NCI-H2029 treated with DMSO at 0.1 percent for 48 hours (cell line): ENCODE data around the gene THOC5.
A peak's percentile ranks its signal among the peaks of the same experiment; 100 is the strongest.
"Not testable (repeated sequence)": the region's sequence is repeated elsewhere in the genome, so short reads cannot be mapped to it uniquely, and the experiment has no call there.

Source experiments
- DNase-seq: peaks from one replicate; lab custom pipeline; 2025; lab: John Stamatoyannopoulos, UW

THOC5 gene

GRCh38 chr22:29553351-29554224 lies at the start of gene THOC5:
TSS of gene THOC5 (minus strand) at chr22:29553757. CDS start at chr22:29549147, 4,610 bp downstream.
- peak; percentile 81 for DNase-seq

DNA sequence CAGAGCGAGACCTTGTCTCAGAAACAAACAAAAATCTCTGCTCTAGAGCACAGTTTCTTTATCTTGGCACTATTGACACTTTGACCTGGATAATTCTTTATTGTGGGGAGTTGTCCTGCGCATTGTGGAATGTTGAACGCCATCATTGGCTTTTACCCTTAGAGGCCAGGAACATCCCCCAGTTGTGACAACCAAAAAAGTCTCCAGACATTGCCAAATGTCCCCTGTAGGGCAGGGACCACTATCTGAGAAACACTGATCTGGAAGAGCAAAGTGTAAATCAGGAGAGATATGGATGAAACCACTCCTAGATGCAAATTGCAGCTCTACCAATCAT lies 45.1 kb upstream of the THOC5 start:
- no peak for DNase-seq

DNA sequence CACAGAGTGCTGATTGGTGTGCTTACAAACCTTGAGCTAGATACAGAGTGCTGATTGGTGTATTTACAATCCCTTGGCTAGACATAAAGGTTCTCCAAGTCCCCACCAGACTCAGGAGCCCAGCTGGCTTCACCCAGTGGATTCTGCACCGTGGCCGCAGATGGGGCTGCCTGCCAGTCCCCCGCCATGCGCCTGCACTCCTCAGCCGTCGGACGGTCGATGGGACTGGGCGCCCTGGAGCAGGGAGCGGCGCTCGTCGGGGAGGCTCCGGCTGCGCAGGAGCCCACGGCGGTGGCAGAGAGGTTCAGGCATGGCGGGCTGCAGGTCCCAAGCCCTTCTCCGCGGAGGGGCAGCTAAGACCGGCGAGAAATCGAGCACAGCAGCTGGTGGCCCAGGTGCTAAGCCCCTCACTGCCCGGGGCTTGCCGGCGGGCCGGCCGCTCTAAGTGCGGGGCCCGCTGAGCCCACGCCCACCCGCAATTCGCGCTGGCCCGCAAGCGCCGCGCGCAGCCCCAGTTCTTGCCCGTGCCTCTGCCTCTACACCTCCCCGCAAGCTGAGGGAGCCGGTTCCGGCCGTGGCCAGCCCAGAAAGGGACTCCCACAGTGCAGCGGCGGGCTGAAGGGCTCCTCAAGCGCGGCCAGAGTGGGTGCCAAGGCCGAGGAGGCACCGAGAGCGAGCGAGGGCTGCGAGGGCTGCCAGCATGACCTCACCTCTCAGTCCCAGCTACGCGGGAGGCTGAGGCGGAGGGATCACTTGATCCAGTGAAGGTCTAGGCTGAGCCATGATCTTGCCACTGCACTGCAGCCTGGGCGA lies 44.5 kb upstream of the THOC5 start:
- DNase-seq = not testable (repeated sequence)

GRCh38 chr22:29596408-29596807 lies 42.9 kb upstream of the THOC5 start:
- DNase-seq = no peak

- DNase-seq = not testable (repeated sequence)
Observed at GRCh38 chr22:29594447-29594846, 40.9 kb upstream of the THOC5 start.

GRCh38 chr22:29593923-29594322 lies 40.4 kb upstream of the THOC5 start:
- no peak for DNase-seq

- DNase-seq = no peak
Observed at GRCh38 chr22:29587938-29588699, 34.6 kb upstream of the THOC5 start.

- DNase-seq = not testable (repeated sequence)
Observed at GRCh38 chr22:29586193-29586705, 32.7 kb upstream of the THOC5 start.

DNA sequence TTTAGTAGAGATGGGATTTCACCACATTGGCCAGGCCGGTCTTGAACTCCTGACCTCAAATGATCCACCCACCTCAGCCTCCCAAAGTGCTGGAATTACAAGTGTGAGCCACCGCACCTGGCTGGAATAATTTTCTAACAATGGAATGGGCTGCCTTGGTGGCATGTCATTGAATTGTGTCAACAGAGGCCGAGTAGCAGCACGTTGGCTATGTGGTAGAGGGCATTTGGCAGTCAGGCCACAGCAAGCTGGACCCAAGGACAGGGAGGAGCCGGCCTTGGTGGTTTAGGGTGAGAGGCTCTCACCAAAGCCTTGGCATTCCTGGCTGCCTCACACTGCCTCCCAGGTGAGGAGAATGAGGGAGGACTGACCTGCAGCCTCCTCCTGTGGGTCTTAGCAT lies 31.4 kb upstream of the THOC5 start:
- no peak for DNase-seq

DNA sequence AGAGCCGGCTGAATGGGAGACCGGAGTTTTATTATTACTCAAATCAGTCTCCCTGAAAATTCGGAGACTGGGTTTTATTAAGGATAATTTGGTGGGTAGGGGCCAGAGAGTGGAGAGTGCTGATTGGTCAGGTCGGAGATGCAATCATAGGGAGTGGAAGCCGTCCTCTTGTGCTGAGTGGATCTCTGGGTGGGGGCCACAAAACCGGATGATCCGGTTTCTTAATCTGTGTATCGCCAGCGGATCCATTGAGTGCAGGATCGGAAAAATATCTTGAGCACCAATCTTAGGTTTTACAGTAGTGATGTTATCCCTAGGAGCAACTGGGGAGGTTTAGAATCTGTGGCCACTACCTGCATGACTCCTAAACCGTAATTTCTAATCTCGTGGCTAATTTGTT lies 28.2 kb upstream of the THOC5 start:
- DNase-seq = peak; percentile 33

GRCh38 chr22:29580200-29580810 lies 26.7 kb upstream of the THOC5 start:
- no peak for DNase-seq

GRCh38 chr22:29578462-29579200 lies 25.1 kb upstream of the THOC5 start:
- DNase-seq = no peak

DNA sequence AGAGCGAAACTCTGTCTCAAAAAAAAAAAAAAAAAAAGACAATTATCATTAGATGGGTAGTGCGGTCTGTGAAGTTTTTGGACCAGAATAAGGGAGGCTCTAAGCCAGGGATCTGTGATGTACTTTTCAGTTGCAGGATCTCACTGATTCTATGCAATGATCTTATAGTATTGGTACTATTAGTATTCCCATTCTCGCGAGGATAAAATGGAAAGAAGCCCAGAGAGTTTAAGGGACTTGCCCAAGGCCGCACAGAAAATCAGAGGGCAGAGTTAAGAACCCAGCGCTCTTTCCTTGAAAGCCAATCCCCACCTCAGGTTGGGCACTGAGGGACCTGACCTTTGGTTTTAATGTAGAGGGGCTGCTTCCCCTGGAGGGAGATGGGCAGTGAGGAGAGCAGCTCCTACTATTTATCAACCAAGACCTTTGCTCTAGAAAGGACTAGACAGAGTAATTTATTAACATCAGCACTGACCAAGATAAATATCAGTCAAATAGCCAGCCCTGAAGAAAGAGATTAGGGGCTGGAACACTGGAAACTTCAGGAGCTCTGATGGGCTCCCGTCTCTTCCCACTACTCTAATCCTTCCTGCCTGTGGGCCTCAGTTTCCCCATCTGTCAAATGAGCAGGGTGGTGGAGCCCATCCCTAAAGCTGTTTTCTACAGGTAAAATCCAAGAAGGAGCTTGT lies 21.3 kb upstream of the THOC5 start:
- DNase-seq = no peak

GRCh38 chr22:29570912-29571549 lies 17.5 kb upstream of the THOC5 start:
- no peak for DNase-seq

GRCh38 chr22:29570456-29570855 lies 16.9 kb upstream of the THOC5 start:
- no peak for DNase-seq

- no peak for DNase-seq
Observed at GRCh38 chr22:29569011-29569678, 15.6 kb upstream of the THOC5 start.

- no peak for DNase-seq
Observed at GRCh38 chr22:29567338-29567737, 13.8 kb upstream of the THOC5 start.

DNA sequence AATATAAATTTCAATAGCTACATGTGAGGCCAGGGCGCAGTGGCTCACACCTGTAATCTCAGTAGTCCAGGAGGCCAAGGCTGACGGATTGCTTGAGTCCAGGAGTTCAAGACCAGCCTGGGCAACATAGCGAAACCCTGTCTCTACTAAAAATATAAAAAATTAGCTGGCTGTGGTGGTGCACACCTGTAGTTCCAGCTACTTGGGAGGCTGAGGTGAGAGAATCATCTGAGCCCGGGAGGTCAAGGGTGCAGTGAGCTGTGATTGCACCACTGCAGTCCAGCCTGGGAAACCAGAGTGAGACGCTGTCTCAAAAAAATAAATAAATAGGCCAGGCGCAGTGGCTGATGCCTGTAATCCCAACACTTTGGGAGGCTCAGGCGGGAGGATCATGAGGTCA lies 13.0 kb upstream of the THOC5 start:
- not testable (repeated sequence) for DNase-seq
